ENCODE data around the gene NXPH4. TPM values are rescaled to one million over a fixed set of nuclear protein-coding genes. Genes with fewer than 3 reads are reported as not detected.

NXPH4 gene
- polyA plus RNA-seq, 4 donors, result 0.10 to 0.27 TPM; not detected in 2

DNA sequence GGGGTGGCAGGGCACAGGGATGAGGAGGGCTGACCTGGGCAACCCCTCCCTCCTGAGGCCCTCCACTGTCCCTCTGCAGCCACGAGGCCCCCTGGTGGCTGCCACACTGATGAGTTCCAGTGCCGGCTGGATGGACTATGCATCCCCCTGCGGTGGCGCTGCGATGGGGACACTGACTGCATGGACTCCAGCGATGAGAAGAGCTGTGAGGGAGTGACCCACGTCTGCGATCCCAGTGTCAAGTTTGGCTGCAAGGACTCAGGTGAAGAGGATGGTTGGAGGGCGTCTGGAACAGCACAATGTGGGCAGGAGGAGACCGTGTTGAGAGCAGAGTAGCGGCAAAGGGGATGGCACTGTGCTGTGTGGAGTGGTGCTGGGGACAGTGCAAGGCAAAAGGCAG is 43.5 kb upstream of the NXPH4 start:
- H3K36me3 ChIP-seq (ENCODE audit: control insufficient read depth in 3 of 3, insufficient read depth in 2 of 3, low read depth in 1 of 3, low read length in 3 of 3), result peaks cover 5 to 97% (median 23%) of the 10 kb centered on the region in 3 donors
- no peaks in the 10 kb centered on the region for H3K27me3 ChIP-seq (ENCODE audit: control insufficient read depth in 3 of 3, insufficient read depth in 3 of 3, low read length in 3 of 3)
- no peaks in the 10 kb centered on the region for H3K4me1 ChIP-seq (ENCODE audit: control insufficient read depth in 3 of 3, insufficient read depth in 2 of 3, low read depth in 1 of 3, low read length in 2 of 3)
- H3K4me3 ChIP-seq (ENCODE audit: low read depth in 1 of 3, low read length in 3 of 3), result no peak overlapping the region
- 59 to 61% (median 60%) methylated on average over 11 of the region's 11 CpGs for WGBS, 3 donors
- no peaks in the 10 kb centered on the region for H3K9me3 ChIP-seq (ENCODE audit: control insufficient read depth in 2 of 2, insufficient read depth in 1 of 2, low read depth in 1 of 2, low read length in 1 of 2)
- peak; percentile 24 to 50 for DNase-seq
- FAIRE-seq, result no peak
- no peak overlapping the region for H3K27ac ChIP-seq (ENCODE audit: low read depth in 1 of 3, low read length in 2 of 3)

DNA sequence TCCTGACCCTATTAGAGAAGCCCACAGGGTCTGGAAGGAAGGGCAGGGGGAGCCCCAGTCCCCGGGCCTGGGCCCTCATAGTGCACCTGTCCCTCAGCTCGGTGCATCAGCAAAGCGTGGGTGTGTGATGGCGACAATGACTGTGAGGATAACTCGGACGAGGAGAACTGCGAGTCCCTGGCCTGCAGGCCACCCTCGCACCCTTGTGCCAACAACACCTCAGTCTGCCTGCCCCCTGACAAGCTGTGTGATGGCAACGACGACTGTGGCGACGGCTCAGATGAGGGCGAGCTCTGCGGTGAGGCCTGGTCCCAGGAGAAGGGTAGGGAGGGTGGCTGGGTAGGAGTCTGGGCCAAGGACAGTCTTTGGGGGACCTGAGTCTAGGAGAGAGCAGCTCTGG is 42.9 kb upstream of the NXPH4 start:
- Histone ChIP-seq H3K27ac (ENCODE audit: low read depth in 1 of 3, low read length in 2 of 3) (no peak overlapping the region), H3K9me3 (ENCODE audit: control insufficient read depth in 2 of 2, insufficient read depth in 1 of 2, low read depth in 1 of 2, low read length in 1 of 2) (no peaks in the 10 kb centered on the region), H3K4me3 (ENCODE audit: low read depth in 1 of 3, low read length in 3 of 3) (no peak overlapping the region), H3K27me3 (ENCODE audit: control insufficient read depth in 3 of 3, insufficient read depth in 3 of 3, low read length in 3 of 3) (no peaks in the 10 kb centered on the region), H3K36me3 (ENCODE audit: control insufficient read depth in 3 of 3, insufficient read depth in 2 of 3, low read depth in 1 of 3, low read length in 3 of 3) (peaks cover 2 to 97% (median 21%) of the 10 kb centered on the region in 3 donors), H3K4me1 (ENCODE audit: control insufficient read depth in 3 of 3, insufficient read depth in 2 of 3, low read depth in 1 of 3, low read length in 2 of 3) (no peaks in the 10 kb centered on the region)
- DNase-seq (no peak), FAIRE-seq (no peak)
- WGBS, 3 donors, result 88 to 93% (median 90%) methylated on average over 14 of the region's 14 CpGs

DNA sequence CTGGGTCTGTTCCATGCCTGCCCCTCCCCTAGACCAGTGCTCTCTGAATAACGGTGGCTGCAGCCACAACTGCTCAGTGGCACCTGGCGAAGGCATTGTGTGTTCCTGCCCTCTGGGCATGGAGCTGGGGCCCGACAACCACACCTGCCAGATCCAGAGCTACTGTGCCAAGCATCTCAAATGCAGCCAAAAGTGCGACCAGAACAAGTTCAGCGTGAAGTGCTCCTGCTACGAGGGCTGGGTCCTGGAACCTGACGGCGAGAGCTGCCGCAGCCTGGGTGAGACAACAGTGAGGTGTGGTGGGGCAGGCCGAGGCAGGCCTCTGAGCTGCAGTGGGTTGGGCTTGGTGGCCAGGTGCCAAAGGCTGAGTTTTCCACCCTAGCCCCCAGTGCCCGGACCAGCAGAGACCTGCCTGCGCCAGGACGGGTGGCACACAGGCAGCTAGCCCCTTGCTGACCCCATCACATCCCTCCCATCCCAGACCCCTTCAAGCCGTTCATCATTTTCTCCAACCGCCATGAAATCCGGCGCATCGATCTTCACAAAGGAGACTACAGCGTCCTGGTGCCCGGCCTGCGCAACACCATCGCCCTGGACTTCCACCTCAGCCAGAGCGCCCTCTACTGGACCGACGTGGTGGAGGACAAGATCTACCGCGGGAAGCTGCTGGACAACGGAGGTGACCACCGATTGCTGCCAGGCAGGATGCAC is 41.0 kb upstream of the NXPH4 start:
- no peaks in the 10 kb centered on the region for H3K9me3 ChIP-seq (ENCODE audit: control insufficient read depth in 2 of 2, insufficient read depth in 1 of 2, low read depth in 1 of 2, low read length in 1 of 2)
- no peaks in the 10 kb centered on the region for H3K27me3 ChIP-seq (ENCODE audit: control insufficient read depth in 3 of 3, insufficient read depth in 3 of 3, low read length in 3 of 3)
- no peak overlapping the region for H3K27ac ChIP-seq (ENCODE audit: low read depth in 1 of 3, low read length in 2 of 3)
- peak; percentile 56 to 72 for DNase-seq
- no peak for FAIRE-seq
- H3K36me3 ChIP-seq (ENCODE audit: control insufficient read depth in 3 of 3, insufficient read depth in 2 of 3, low read depth in 1 of 3, low read length in 3 of 3), result peaks cover 5 to 97% (median 21%) of the 10 kb centered on the region in 3 donors
- H3K4me3 ChIP-seq (ENCODE audit: low read depth in 1 of 3, low read length in 3 of 3), result no peak overlapping the region
- WGBS, 3 donors, result 58 to 70% (median 60%) methylated on average over 29 of the region's 29 CpGs
- no peaks in the 10 kb centered on the region for H3K4me1 ChIP-seq (ENCODE audit: control insufficient read depth in 3 of 3, insufficient read depth in 2 of 3, low read depth in 1 of 3, low read length in 2 of 3)

DNA sequence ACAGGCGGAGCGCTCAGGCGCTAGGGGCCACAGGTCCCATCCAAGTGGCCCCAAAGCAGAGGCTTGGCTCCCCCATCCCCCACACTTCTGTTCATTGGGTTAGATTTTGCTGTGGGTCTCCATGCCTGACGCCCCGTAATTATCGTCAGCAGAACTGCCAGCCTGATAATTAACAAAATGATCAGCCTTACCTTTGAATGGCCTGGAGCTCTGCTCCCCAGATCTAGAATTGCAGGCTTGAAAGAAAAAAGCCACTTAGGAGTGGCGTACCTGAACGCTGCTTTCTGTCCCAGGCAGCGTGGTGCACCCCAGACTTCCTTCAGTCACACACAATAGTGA is 40.5 kb upstream of the NXPH4 start:
- FAIRE-seq, result no peak
- no peaks in the 10 kb centered on the region for H3K4me1 ChIP-seq (ENCODE audit: control insufficient read depth in 3 of 3, insufficient read depth in 2 of 3, low read depth in 1 of 3, low read length in 2 of 3)
- no peak overlapping the region for H3K4me3 ChIP-seq (ENCODE audit: low read depth in 1 of 3, low read length in 3 of 3)
- no peak overlapping the region for H3K27ac ChIP-seq (ENCODE audit: low read depth in 1 of 3, low read length in 2 of 3)
- no peaks in the 10 kb centered on the region for H3K9me3 ChIP-seq (ENCODE audit: control insufficient read depth in 2 of 2, insufficient read depth in 1 of 2, low read depth in 1 of 2, low read length in 1 of 2)
- H3K27me3 ChIP-seq (ENCODE audit: control insufficient read depth in 3 of 3, insufficient read depth in 3 of 3, low read length in 3 of 3), result no peaks in the 10 kb centered on the region
- 88 to 96% (median 89%) methylated on average over 9 of the region's 9 CpGs for WGBS, 3 donors
- no peak for DNase-seq
- peaks cover 5 to 97% (median 20%) of the 10 kb centered on the region in 3 donors for H3K36me3 ChIP-seq (ENCODE audit: control insufficient read depth in 3 of 3, insufficient read depth in 2 of 3, low read depth in 1 of 3, low read length in 3 of 3)

DNA sequence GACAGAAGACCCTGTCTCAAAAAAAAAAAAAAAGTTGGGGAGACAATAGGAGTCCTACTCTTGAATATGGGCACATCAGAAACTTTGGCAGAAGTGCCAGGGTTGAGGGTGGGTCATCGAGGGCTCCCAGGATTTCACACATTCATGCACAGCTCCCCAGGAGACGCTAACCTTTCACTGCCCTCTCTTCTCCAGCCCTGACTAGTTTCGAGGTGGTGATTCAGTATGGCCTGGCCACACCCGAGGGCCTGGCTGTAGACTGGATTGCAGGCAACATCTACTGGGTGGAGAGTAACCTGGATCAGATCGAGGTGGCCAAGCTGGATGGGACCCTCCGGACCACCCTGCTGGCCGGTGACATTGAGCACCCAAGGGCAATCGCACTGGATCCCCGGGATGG is 39.7 kb upstream of the NXPH4 start:
- H3K27ac ChIP-seq (ENCODE audit: low read depth in 1 of 3, low read length in 2 of 3), result no peak overlapping the region
- H3K9me3 ChIP-seq (ENCODE audit: control insufficient read depth in 2 of 2, insufficient read depth in 1 of 2, low read depth in 1 of 2, low read length in 1 of 2), result no peaks in the 10 kb centered on the region
- FAIRE-seq (no peak), DNase-seq (no peak)
- 77 to 90% (median 84%) methylated on average over 9 of the region's 9 CpGs for WGBS, 3 donors
- H3K27me3 ChIP-seq (ENCODE audit: control insufficient read depth in 3 of 3, insufficient read depth in 3 of 3, low read length in 3 of 3), result no peaks in the 10 kb centered on the region
- H3K4me3 ChIP-seq (ENCODE audit: low read depth in 1 of 3, low read length in 3 of 3), result no peak overlapping the region
- H3K36me3 ChIP-seq (ENCODE audit: control insufficient read depth in 3 of 3, insufficient read depth in 2 of 3, low read depth in 1 of 3, low read length in 3 of 3), result peaks cover 6 to 96% (median 22%) of the 10 kb centered on the region in 3 donors
- no peaks in the 10 kb centered on the region for H3K4me1 ChIP-seq (ENCODE audit: control insufficient read depth in 3 of 3, insufficient read depth in 2 of 3, low read depth in 1 of 3, low read length in 2 of 3)

DNA sequence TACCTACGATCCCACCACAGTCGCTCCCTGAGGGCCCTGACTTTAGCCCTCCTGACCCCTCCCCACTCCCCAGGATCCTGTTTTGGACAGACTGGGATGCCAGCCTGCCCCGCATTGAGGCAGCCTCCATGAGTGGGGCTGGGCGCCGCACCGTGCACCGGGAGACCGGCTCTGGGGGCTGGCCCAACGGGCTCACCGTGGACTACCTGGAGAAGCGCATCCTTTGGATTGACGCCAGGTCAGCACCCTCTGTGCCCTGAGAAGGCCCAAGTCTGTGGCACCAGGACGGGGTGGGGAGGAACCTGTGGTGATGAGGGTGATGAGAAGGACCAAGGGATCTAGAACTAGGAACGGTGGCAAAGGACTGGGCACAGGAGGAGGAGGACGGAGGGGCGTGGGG is 39.2 kb upstream of the NXPH4 start:
- WGBS, 3 donors, result 88 to 93% (median 90%) methylated on average over 15 to 16 of the region's 16 CpGs
- no peaks in the 10 kb centered on the region for H3K27me3 ChIP-seq (ENCODE audit: control insufficient read depth in 3 of 3, insufficient read depth in 3 of 3, low read length in 3 of 3)
- peaks cover 7 to 98% (median 22%) of the 10 kb centered on the region in 3 donors for H3K36me3 ChIP-seq (ENCODE audit: control insufficient read depth in 3 of 3, insufficient read depth in 2 of 3, low read depth in 1 of 3, low read length in 3 of 3)
- FAIRE-seq (no peak), DNase-seq (no peak)
- H3K4me1 ChIP-seq (ENCODE audit: control insufficient read depth in 3 of 3, insufficient read depth in 2 of 3, low read depth in 1 of 3, low read length in 2 of 3), result no peaks in the 10 kb centered on the region
- no peak overlapping the region for H3K27ac ChIP-seq (ENCODE audit: low read depth in 1 of 3, low read length in 2 of 3)
- H3K9me3 ChIP-seq (ENCODE audit: control insufficient read depth in 2 of 2, insufficient read depth in 1 of 2, low read depth in 1 of 2, low read length in 1 of 2), result no peaks in the 10 kb centered on the region
- no peak overlapping the region for H3K4me3 ChIP-seq (ENCODE audit: low read depth in 1 of 3, low read length in 3 of 3)

DNA sequence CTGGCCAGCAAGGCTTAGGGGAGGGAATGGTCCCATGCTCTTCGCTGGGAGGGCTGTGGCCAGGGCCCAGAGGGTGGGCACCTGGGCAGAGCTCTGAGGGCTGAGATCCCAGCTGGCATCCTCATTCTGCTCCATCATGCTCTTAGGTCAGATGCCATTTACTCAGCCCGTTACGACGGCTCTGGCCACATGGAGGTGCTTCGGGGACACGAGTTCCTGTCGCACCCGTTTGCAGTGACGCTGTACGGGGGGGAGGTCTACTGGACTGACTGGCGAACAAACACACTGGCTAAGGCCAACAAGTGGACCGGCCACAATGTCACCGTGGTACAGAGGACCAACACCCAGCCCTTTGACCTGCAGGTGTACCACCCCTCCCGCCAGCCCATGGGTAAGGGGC is 38.4 kb upstream of the NXPH4 start:
- H3K36me3 ChIP-seq (ENCODE audit: control insufficient read depth in 3 of 3, insufficient read depth in 2 of 3, low read depth in 1 of 3, low read length in 3 of 3), result peaks cover 7 to 96% (median 22%) of the 10 kb centered on the region in 3 donors
- WGBS, 3 donors, result 84 to 91% (median 88%) methylated on average over 14 of the region's 14 CpGs
- FAIRE-seq, result no peak

DNA sequence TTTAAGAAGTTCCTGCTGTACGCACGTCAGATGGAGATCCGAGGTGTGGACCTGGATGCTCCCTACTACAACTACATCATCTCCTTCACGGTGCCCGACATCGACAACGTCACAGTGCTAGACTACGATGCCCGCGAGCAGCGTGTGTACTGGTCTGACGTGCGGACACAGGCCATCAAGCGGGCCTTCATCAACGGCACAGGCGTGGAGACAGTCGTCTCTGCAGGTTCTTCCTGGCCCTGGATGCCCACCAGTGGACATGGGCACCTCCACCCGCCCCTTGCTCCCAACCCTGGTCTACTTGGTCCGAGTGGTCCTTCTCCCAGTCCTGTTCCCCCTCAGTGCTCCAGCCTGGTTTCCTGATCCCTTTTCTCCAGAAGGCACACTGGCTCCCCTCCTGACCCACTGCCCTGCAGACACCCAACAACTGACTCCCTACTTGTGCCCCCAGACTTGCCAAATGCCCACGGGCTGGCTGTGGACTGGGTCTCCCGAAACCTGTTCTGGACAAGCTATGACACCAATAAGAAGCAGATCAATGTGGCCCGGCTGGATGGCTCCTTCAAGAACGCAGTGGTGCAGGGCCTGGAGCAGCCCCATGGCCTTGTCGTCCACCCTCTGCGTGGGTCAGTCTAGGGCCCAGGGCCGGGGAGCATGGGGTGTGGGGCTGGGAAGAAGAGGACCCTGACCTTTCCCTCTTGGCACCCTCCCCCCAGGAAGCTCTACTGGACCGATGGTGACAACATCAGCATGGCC is 37.1 kb upstream of the NXPH4 start:
- Histone ChIP-seq H3K36me3 (ENCODE audit: control insufficient read depth in 3 of 3, insufficient read depth in 2 of 3, low read depth in 1 of 3, low read length in 3 of 3) (peaks cover 9 to 96% (median 23%) of the 10 kb centered on the region in 3 donors), H3K27ac (ENCODE audit: low read depth in 1 of 3, low read length in 2 of 3) (no peak overlapping the region), H3K9me3 (ENCODE audit: control insufficient read depth in 2 of 2, insufficient read depth in 1 of 2, low read depth in 1 of 2, low read length in 1 of 2) (no peaks in the 10 kb centered on the region), H3K4me3 (ENCODE audit: low read depth in 1 of 3, low read length in 3 of 3) (no peak overlapping the region), H3K27me3 (ENCODE audit: control insufficient read depth in 3 of 3, insufficient read depth in 3 of 3, low read length in 3 of 3) (no peaks in the 10 kb centered on the region), H3K4me1 (ENCODE audit: control insufficient read depth in 3 of 3, insufficient read depth in 2 of 3, low read depth in 1 of 3, low read length in 2 of 3) (no peaks in the 10 kb centered on the region)
- 86 to 91% (median 90%) methylated on average over 26 to 27 of the region's 27 CpGs for WGBS, 3 donors
- no peak for FAIRE-seq
- DNase-seq, result no peak

More for the DNA sequence above, 38.4 kb upstream of the NXPH4 start:
- no peak for DNase-seq
- Histone ChIP-seq H3K9me3 (ENCODE audit: control insufficient read depth in 2 of 2, insufficient read depth in 1 of 2, low read depth in 1 of 2, low read length in 1 of 2) (no peaks in the 10 kb centered on the region), H3K27me3 (ENCODE audit: control insufficient read depth in 3 of 3, insufficient read depth in 3 of 3, low read length in 3 of 3) (no peaks in the 10 kb centered on the region), H3K27ac (ENCODE audit: low read depth in 1 of 3, low read length in 2 of 3) (no peak overlapping the region), H3K4me3 (ENCODE audit: low read depth in 1 of 3, low read length in 3 of 3) (no peak overlapping the region), H3K4me1 (ENCODE audit: control insufficient read depth in 3 of 3, insufficient read depth in 2 of 3, low read depth in 1 of 3, low read length in 2 of 3) (no peaks in the 10 kb centered on the region)

All from small intestine (tissue), 7 donors.